HepG2 (cell line): ENCODE measurements around the gene MYO16. TPM values are rescaled to one million over a fixed set of nuclear protein-coding genes. Genes with fewer than 3 reads are reported as not detected.

Experiments used
- ATAC-seq: fragments of 200-7000 bp; cut with Tn5 transposase; 3 replicates; pipeline ENCODE4 v1.9.1; 2020; ENCODE audit warnings: mild to moderate bottlenecking, moderate library complexity
- BruUV-seq: library from RNA; stranded (reverse); fragments of 400-500 nt; replicated peaks from 2 replicates; lab custom pipeline; 2021; lab: Mats Ljungman, UMichigan
- CTCF ChIA-PET: fragments of 300-600 bp; formaldehyde crosslinking; extraction: SDS; loops from one replicate; lab custom pipeline; 2021; ENCODE audit warnings: low total read pairs, inconsistent platforms, low intra/inter-chr PET ratio; lab: Yijun Ruan, JAX
- POLR2A ChIA-PET: fragments of 350-600 bp; sonication (Branson Sonifier 250); formaldehyde crosslinking; loops from one replicate; lab custom pipeline; 2020; ENCODE audit warnings: antibody characterized with exemption, inconsistent platforms; lab: Yijun Ruan, JAX
- DNase-seq: peaks from one replicate; pipeline ENCODE4 v3.0.0-alpha.2; 2015; ENCODE audit warnings: low spot score
- FAIRE-seq: peaks from 3 replicates; lab custom pipeline; 2011; peaks lifted over from hg19 to GRCh38; lab: Jason Lieb, UNC
- H2AFZ ChIP-seq: one replicate; pipeline ENCODE4 v1.6.1; 2011; ENCODE audit warnings: low read length, inconsistent platforms
- H3K27ac ChIP-seq: fragments of 300-600 bp; 3 replicates; pipeline ENCODE4 v1.8.0; 2011; ENCODE audit warnings: mixed run types, mild to moderate bottlenecking, mixed read lengths, low read length, inconsistent platforms; ENCODE audit not compliant: insufficient read depth; ENCODE audit errors: extremely low read length
- H3K27me3 ChIP-seq, 2 experiments: fragments of 200-600 bp in 1 of 2; 2 replicates in 1 of 2; 3 replicates in 1 of 2; pipeline versions ENCODE4 v1.6.0 to v1.8.0; 2011; ENCODE audit warnings: low read length in 2 of 2, mild to moderate bottlenecking in 2 of 2, moderate library complexity in 2 of 2, inconsistent platforms in 1 of 2; ENCODE audit not compliant: insufficient read depth in 2 of 2, control insufficient read depth in 1 of 2
- H3K36me3 ChIP-seq, 2 experiments: fragments of 200-600 bp in 1 of 2; replicated peaks in 1 of 2; 2 replicates in 1 of 2; 3 replicates in 1 of 2; pipeline versions ENCODE4 v1.5.1 to v1.8.0; 2011; ENCODE audit warnings: low read length in 2 of 2, inconsistent platforms in 1 of 2; ENCODE audit not compliant: insufficient read depth in 2 of 2, control insufficient read depth in 1 of 2
- H3K4me1 ChIP-seq: 2 replicates; pipeline ENCODE4 v1.5.1; 2012; ENCODE audit warnings: low read length, inconsistent platforms; ENCODE audit not compliant: insufficient read depth
- H3K4me2 ChIP-seq: 2 replicates; pipeline ENCODE4 v1.6.0; 2011; ENCODE audit warnings: low read depth, low read length, inconsistent platforms
- H3K4me3 ChIP-seq, 3 experiments: fragments of 200-600 bp in 1 of 3; sonication (generic), shearing (Covaris generic) in 1 of 3; replicated peaks in 1 of 3; 2 replicates each; pipeline ENCODE4 v1.5.1; 2011 to 2016; ENCODE audit warnings: low read length in 3 of 3, inconsistent platforms in 2 of 3, low read depth in 2 of 3, mild to moderate bottlenecking in 2 of 3, control low read depth in 1 of 3, mixed read lengths in 1 of 3; ENCODE audit not compliant: insufficient read depth in 1 of 3
- H3K79me2 ChIP-seq: one replicate; pipeline ENCODE4 v1.6.1; 2011; ENCODE audit warnings: low read length, inconsistent platforms; ENCODE audit not compliant: insufficient read depth
- H3K9ac ChIP-seq: 2 replicates; pipeline ENCODE4 v1.6.0; 2011; ENCODE audit warnings: mild to moderate bottlenecking, low read depth, low read length, inconsistent platforms; ENCODE audit not compliant: insufficient read depth
- H3K9me3 ChIP-seq: 2 replicates; pipeline ENCODE4 v1.5.1; 2012; ENCODE audit warnings: mild to moderate bottlenecking, low read length
- H4K20me1 ChIP-seq: 2 replicates; pipeline ENCODE4 v1.6.0; 2011; ENCODE audit warnings: inconsistent platforms, mild to moderate bottlenecking, low read length, moderate library complexity; ENCODE audit not compliant: insufficient read depth
- ARID2 ChIP-seq: sonication (generic); formaldehyde crosslinking; IDR thresholded peaks from 2 replicates; pipeline ENCODE4 v1.8.1; 2022; ENCODE audit warnings: mild to moderate bottlenecking, missing genetic modification reagents, borderline replicate concordance
- FOXK1 ChIP-seq: sonication (generic); formaldehyde crosslinking; IDR thresholded peaks from 2 replicates; pipeline ENCODE4 v1.4.0; 2020; ENCODE audit warnings: low read depth, missing genetic modification reagents, borderline replicate concordance
- MBNL3 ChIP-seq: fragments of 250-450 bp; sonication (Bioruptor Pico); conservative IDR thresholded peaks from 2 replicates; pipeline ENCODE4 v1.8.0; 2022; ENCODE audit warnings: mild to moderate bottlenecking, inconsistent platforms
- MIER2 ChIP-seq: IDR thresholded peaks from 2 replicates; pipeline ENCODE4 v1.6.1; 2016; ENCODE audit warnings: missing biosample characterization, missing genetic modification reagents
- NCOA2 ChIP-seq: sonication (generic); formaldehyde crosslinking; IDR thresholded peaks from 2 replicates; pipeline ENCODE4 v1.8.0; 2022; ENCODE audit warnings: inconsistent platforms
- PCBP2 ChIP-seq: fragments of 200-400 bp; formaldehyde crosslinking; optimal IDR thresholded peaks from 2 replicates; pipeline ENCODE3; 2018; ENCODE audit warnings: low read length, low read depth; ENCODE audit not compliant: poor library complexity, severe bottlenecking
- PREB ChIP-seq: sonication (generic); formaldehyde crosslinking; IDR thresholded peaks from 2 replicates; pipeline ENCODE4 v1.4.0; 2020; ENCODE audit warnings: missing genetic modification reagents
- RERE ChIP-seq: IDR thresholded peaks from 2 replicates; pipeline ENCODE4 v1.6.1; 2016; ENCODE audit warnings: low read depth, missing genetic modification reagents, missing compliant biosample characterization
- RNF2 ChIP-seq: fragments of 450-650 bp; conservative IDR thresholded peaks from 2 replicates; pipeline ENCODE4 v1.6.1; 2016; ENCODE audit warnings: low read depth
- SP5 ChIP-seq: IDR thresholded peaks from 2 replicates; pipeline ENCODE4 v1.6.1; 2016; ENCODE audit warnings: low read depth, borderline replicate concordance
- ZMAT3 ChIP-seq: sonication (generic); formaldehyde crosslinking; conservative IDR thresholded peaks from 2 replicates; pipeline ENCODE4 v1.7.0; 2021; ENCODE audit warnings: missing genetic modification reagents
- ZNF431 ChIP-seq: sonication (generic); formaldehyde crosslinking; IDR thresholded peaks from 2 replicates; pipeline ENCODE4 v1.9.0; 2022; ENCODE audit warnings: missing genetic modification reagents, low read depth, mild to moderate bottlenecking, borderline replicate concordance
- ZNF607 ChIP-seq: sonication (generic); formaldehyde crosslinking; IDR thresholded peaks from 2 replicates; pipeline ENCODE4 v1.5.1; 2020; ENCODE audit warnings: missing genetic modification reagents, mild to moderate bottlenecking, borderline replicate concordance
- ZNF713 ChIP-seq: sonication (generic); formaldehyde crosslinking; IDR thresholded peaks from 2 replicates; pipeline ENCODE4 v1.4.0; 2020; ENCODE audit warnings: mild to moderate bottlenecking, missing genetic modification reagents
- ZNF737 ChIP-seq: sonication (generic); formaldehyde crosslinking; IDR thresholded peaks from 2 replicates; pipeline ENCODE4 v1.5.0; 2020; ENCODE audit warnings: missing genetic modification reagents, mild to moderate bottlenecking, borderline replicate concordance
- ZNF792 ChIP-seq: IDR thresholded peaks from 2 replicates; pipeline ENCODE4 v1.6.1; 2016
- WGBS: methylation state at CpG from one replicate; pipeline ENCODE4 v1.1.6; 2017; ENCODE audit warnings: low lambda C conversion rate; 5-methylcytosine and 5-hydroxymethylcytosine counted together
- in situ Hi-C: cut with HindIII; loops from 2 replicates; pipeline ENCODE4 v1.10.0; 2017; ENCODE audit warnings: low pct_unique_long_range_greater_than_20kb; ENCODE audit not compliant: extremely low pct_ligation_motif_present
- intact Hi-C: fragments of 100-400 bp; cut with micrococcal nuclease; formaldehyde crosslinking; loops from one replicate; pipeline ENCODE4 v1.10.0; 2022; ENCODE audit not compliant: unreplicated experiment
- polyA plus RNA-seq, 8 experiments: library from polyadenylated mRNA; depleted of rRNA in 3 of 8; stranded (reverse) in 7 of 8; unstranded in 1 of 8; fragments of >200 nt; fragmentation: Illumina TruSeq in 4 of 8; extraction: Trizol in 4 of 8; gene quantifications; 2 replicates each; pipeline versions ENCODE4 v1.2.1 to v1.2.3, GENCODE V29; 2011 to 2016; ENCODE audit warnings: low read depth in 4 of 8, missing spikeins in 1 of 8, mixed read lengths in 1 of 8; ENCODE audit not compliant: insufficient read depth in 1 of 8
- total RNA-seq, 5 experiments: library from RNA; depleted of rRNA; stranded (reverse); fragments of >200 nt; fragmentation: Illumina TruSeq; extraction: Trizol; gene quantifications; 2 replicates each; pipeline ENCODE4 v1.2.3, GENCODE V29; 2016; ENCODE audit warnings: low read depth in 1 of 5
- TF ChIP-seq, protein P1 (sequence below): sonication (generic); formaldehyde crosslinking; IDR thresholded peaks from 2 replicates; pipeline ENCODE4 v1.4.0; 2020; ENCODE audit warnings: missing genetic modification reagents, mild to moderate bottlenecking, borderline replicate concordance

MYO16 gene
- total and polyA plus RNA-seq, 2 of the 13 experiments (the other 11 are each of a cell fraction or from before 2014, with no cell fraction given) = not detected

- POLR2A ChIA-PET = no interaction called here
- in situ Hi-C loops = no loop called here
These were observed 569.9 kb downstream of the MYO16 start for GRCh38 chr13:109199280-109199679.

More at GRCh38 chr13:109199280-109199679, 569.9 kb downstream of the MYO16 start:
- no peak overlapping the region for H2AFZ ChIP-seq
- no peak overlapping the region for H3K27ac ChIP-seq
- no peak for FAIRE-seq
- H3K9me3 ChIP-seq = no peaks in the 10 kb centered on the region; the same call in 1 of the 2 replicates
- TF ChIP-seq SP5 (no peak), ZNF431 (no peak), ZNF607 (no peak), PREB (CRISPR knock-in tag) (no peak), MBNL3 (CRISPR knock-in tag) (no peak), RERE (no peak), RNF2 (no peak), FOXK1 (CRISPR knock-in tag) (no peak), PCBP2 (no peak), ZNF713 (CRISPR knock-in tag) (no peak), NCOA2 (CRISPR knock-in tag) (no peak), ZNF792 (CRISPR knock-in tag) (no peak), ARID2 (CRISPR knock-in tag) (no peak), ZNF737 (CRISPR knock-in tag) (no peak), MIER2 (CRISPR knock-in tag) (no peak), ZMAT3 (no peak)
- TF ChIP-seq, protein P1, sequence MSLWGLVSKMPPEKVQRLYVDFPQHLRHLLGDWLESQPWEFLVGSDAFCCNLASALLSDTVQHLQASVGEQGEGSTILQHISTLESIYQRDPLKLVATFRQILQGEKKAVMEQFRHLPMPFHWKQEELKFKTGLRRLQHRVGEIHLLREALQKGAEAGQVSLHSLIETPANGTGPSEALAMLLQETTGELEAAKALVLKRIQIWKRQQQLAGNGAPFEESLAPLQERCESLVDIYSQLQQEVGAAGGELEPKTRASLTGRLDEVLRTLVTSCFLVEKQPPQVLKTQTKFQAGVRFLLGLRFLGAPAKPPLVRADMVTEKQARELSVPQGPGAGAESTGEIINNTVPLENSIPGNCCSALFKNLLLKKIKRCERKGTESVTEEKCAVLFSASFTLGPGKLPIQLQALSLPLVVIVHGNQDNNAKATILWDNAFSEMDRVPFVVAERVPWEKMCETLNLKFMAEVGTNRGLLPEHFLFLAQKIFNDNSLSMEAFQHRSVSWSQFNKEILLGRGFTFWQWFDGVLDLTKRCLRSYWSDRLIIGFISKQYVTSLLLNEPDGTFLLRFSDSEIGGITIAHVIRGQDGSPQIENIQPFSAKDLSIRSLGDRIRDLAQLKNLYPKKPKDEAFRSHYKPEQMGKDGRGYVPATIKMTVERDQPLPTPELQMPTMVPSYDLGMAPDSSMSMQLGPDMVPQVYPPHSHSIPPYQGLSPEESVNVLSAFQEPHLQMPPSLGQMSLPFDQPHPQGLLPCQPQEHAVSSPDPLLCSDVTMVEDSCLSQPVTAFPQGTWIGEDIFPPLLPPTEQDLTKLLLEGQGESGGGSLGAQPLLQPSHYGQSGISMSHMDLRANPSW (CRISPR knock-in tag) = no peak
- no peaks in the 10 kb centered on the region for H3K27me3 ChIP-seq
- H3K4me1 ChIP-seq = no peaks in the 10 kb centered on the region
- CTCF ChIA-PET = no interaction called here
- no peaks in the 10 kb centered on the region for H3K36me3 ChIP-seq
- no peak for ATAC-seq
- no peaks in the 10 kb centered on the region for H4K20me1 ChIP-seq
- intact Hi-C loops = no loop called here
- no peak overlapping the region for H3K9ac ChIP-seq
- no TSS peak for BruUV-seq
- DNase-seq = no peak
- no peak overlapping the region for H3K4me2 ChIP-seq
- H3K79me2 ChIP-seq = no peaks in the 10 kb centered on the region
- H3K4me3 ChIP-seq = no peak overlapping the region
- 3% methylated on average over 4 of the region's 4 CpGs for WGBS
